ENCODE results near the gene HOXA5.

GRCh38 chr7:27138985-27139333, 4.5 kb downstream of the HOXA5 start:
- TF ChIP-seq CTCF (IDR thresholded peaks at IDR 0.05): no peak
- TF ChIP-seq POLR2A (IDR thresholded peaks at IDR 0.05): no peak
- TF ChIP-seq POLR2AphosphoS5 (IDR thresholded peaks at IDR 0.05): no peak
- no peak for TF ChIP-seq EP300 (IDR thresholded peaks at IDR 0.05; ENCODE audit: low read depth)
